Central memory CD8-positive, alpha-beta T cell (primary cell): ENCODE data around the gene ADGRB3.
A peak's percentile ranks its signal among the peaks of the same experiment; 100 is the strongest.

ENCODE experiments used
- ATAC-seq: fragments of 150-1000 bp; cut with Tn5 transposase; replicated peaks from 2 replicates; pipeline ENCODE4 v1.10.0; 2022; ENCODE audit warnings: mild to moderate bottlenecking, moderate FRiP score, moderate number of reproducible peaks; ENCODE audit not compliant: poor library complexity, severe bottlenecking; ENCODE audit errors: extremely low read depth
- DNase-seq, 2 donors: peaks; one replicate each; pipeline ENCODE4 v3.0.0; 2021; ENCODE audit warnings: low spot score in 2 of 2
- H3K27ac Mint-ChIP-seq: one replicate; pipeline ENCODE4 v1.8.0; 2022; ENCODE audit warnings: low read depth, mild to moderate bottlenecking, moderate library complexity, mixed read lengths
- H3K27me3 Mint-ChIP-seq: one replicate; pipeline ENCODE4 v1.8.0; 2022; ENCODE audit warnings: mixed read lengths
- H3K36me3 Mint-ChIP-seq: one replicate; pipeline ENCODE4 v1.8.0; 2022; ENCODE audit warnings: mild to moderate bottlenecking, moderate library complexity, mixed read lengths; ENCODE audit not compliant: insufficient read depth
- H3K4me1 Mint-ChIP-seq: one replicate; pipeline ENCODE4 v1.8.0; 2022; ENCODE audit warnings: mixed read lengths
- H3K4me3 Mint-ChIP-seq: one replicate; pipeline ENCODE4 v1.8.0; 2022; ENCODE audit warnings: mild to moderate bottlenecking, moderate library complexity, mixed read lengths
- H3K9me3 Mint-ChIP-seq: one replicate; pipeline ENCODE4 v1.8.0; 2022; ENCODE audit warnings: mixed read lengths

Gene ADGRB3

GRCh38 chr6:69072796-69073195 is 437.7 kb downstream of the ADGRB3 start:
- Mint-ChIP-seq H3K36me3 (no peaks in the 10 kb centered on the region), H3K27me3 (no peaks in the 10 kb centered on the region), H3K27ac (no peak overlapping the region), H3K9me3 (peaks cover 10% of the 10 kb centered on the region), H3K4me1 (no peaks in the 10 kb centered on the region), H3K4me3 (no peak overlapping the region)
- no peak for DNase-seq
- no peak for ATAC-seq

- Mint-ChIP-seq H3K27me3 (no peaks in the 10 kb centered on the region), H3K9me3 (peaks cover 7% of the 10 kb centered on the region), H3K27ac (no peak overlapping the region), H3K4me1 (no peaks in the 10 kb centered on the region), H3K4me3 (no peak overlapping the region), H3K36me3 (no peaks in the 10 kb centered on the region)
- ATAC-seq (no peak), DNase-seq (no peak)
Observed at GRCh38 chr6:69084746-69085335, 449.8 kb downstream of the ADGRB3 start.

GRCh38 chr6:69086689-69087088 is 451.6 kb downstream of the ADGRB3 start:
- H3K4me1 Mint-ChIP-seq: no peaks in the 10 kb centered on the region
- no peak overlapping the region for H3K4me3 Mint-ChIP-seq
- H3K27me3 Mint-ChIP-seq: no peaks in the 10 kb centered on the region
- H3K9me3 Mint-ChIP-seq: peaks cover 7% of the 10 kb centered on the region
- H3K36me3 Mint-ChIP-seq: no peaks in the 10 kb centered on the region
- no peak overlapping the region for H3K27ac Mint-ChIP-seq
- DNase-seq (no peak), ATAC-seq (no peak)

GRCh38 chr6:69089539-69089938 is 454.5 kb downstream of the ADGRB3 start:
- Mint-ChIP-seq H3K9me3 (peaks cover 20% of the 10 kb centered on the region), H3K27me3 (no peaks in the 10 kb centered on the region), H3K4me3 (no peak overlapping the region), H3K4me1 (no peaks in the 10 kb centered on the region), H3K36me3 (no peaks in the 10 kb centered on the region), H3K27ac (no peak overlapping the region)
- DNase-seq (no peak), ATAC-seq (no peak)

GRCh38 chr6:69090132-69090531 is 455.1 kb downstream of the ADGRB3 start:
- Mint-ChIP-seq H3K27me3 (no peaks in the 10 kb centered on the region), H3K27ac (no peak overlapping the region), H3K4me1 (no peaks in the 10 kb centered on the region), H3K9me3 (peaks cover 20% of the 10 kb centered on the region), H3K4me3 (no peak overlapping the region), H3K36me3 (no peaks in the 10 kb centered on the region)
- ATAC-seq: no peak
- DNase-seq: no peak

GRCh38 chr6:69096681-69097080 is 461.6 kb downstream of the ADGRB3 start:
- DNase-seq (no peak), ATAC-seq (no peak)

GRCh38 chr6:69097948-69098347 is 462.9 kb downstream of the ADGRB3 start:
- DNase-seq: no peak
- H3K9me3 Mint-ChIP-seq: peaks cover 4% of the 10 kb centered on the region
- H3K4me1 Mint-ChIP-seq: no peaks in the 10 kb centered on the region
- H3K27ac Mint-ChIP-seq: no peak overlapping the region
- H3K4me3 Mint-ChIP-seq: no peak overlapping the region
- H3K27me3 Mint-ChIP-seq: no peaks in the 10 kb centered on the region
- ATAC-seq: no peak
- H3K36me3 Mint-ChIP-seq: no peaks in the 10 kb centered on the region

More at GRCh38 chr6:69096681-69097080, 461.6 kb downstream of the ADGRB3 start:
- Mint-ChIP-seq H3K36me3 (no peaks in the 10 kb centered on the region), H3K9me3 (peaks cover 13% of the 10 kb centered on the region), H3K27ac (no peak overlapping the region), H3K4me1 (no peaks in the 10 kb centered on the region), H3K27me3 (no peaks in the 10 kb centered on the region), H3K4me3 (no peak overlapping the region)

- Mint-ChIP-seq H3K9me3 (no peaks in the 10 kb centered on the region), H3K4me1 (no peaks in the 10 kb centered on the region), H3K4me3 (no peak overlapping the region), H3K36me3 (no peaks in the 10 kb centered on the region), H3K27ac (no peak overlapping the region), H3K27me3 (no peaks in the 10 kb centered on the region)
- no peak for ATAC-seq
- no peak for DNase-seq
Observed at GRCh38 chr6:69098910-69099309, 463.8 kb downstream of the ADGRB3 start.

GRCh38 chr6:69100772-69101171 is 465.7 kb downstream of the ADGRB3 start:
- no peaks in the 10 kb centered on the region for H3K4me1 Mint-ChIP-seq

GRCh38 chr6:69102416-69102815 is 467.3 kb downstream of the ADGRB3 start:
- no peak overlapping the region for H3K27ac Mint-ChIP-seq
- peaks cover 10% of the 10 kb centered on the region for H3K9me3 Mint-ChIP-seq
- H3K4me3 Mint-ChIP-seq: no peak overlapping the region
- DNase-seq (no peak), ATAC-seq (no peak)
- H3K36me3 Mint-ChIP-seq: no peaks in the 10 kb centered on the region
- no peaks in the 10 kb centered on the region for H3K4me1 Mint-ChIP-seq
- H3K27me3 Mint-ChIP-seq: no peaks in the 10 kb centered on the region

More at GRCh38 chr6:69100772-69101171, 465.7 kb downstream of the ADGRB3 start:
- Mint-ChIP-seq H3K27me3 (no peaks in the 10 kb centered on the region), H3K4me3 (no peak overlapping the region), H3K27ac (no peak overlapping the region), H3K9me3 (peaks cover 10% of the 10 kb centered on the region), H3K36me3 (no peaks in the 10 kb centered on the region)
- DNase-seq (no peak), ATAC-seq (no peak)

- DNase-seq (no peak), ATAC-seq (no peak)
- Mint-ChIP-seq H3K4me3 (peak overlapping the region; percentile 11), H3K4me1 (no peaks in the 10 kb centered on the region), H3K9me3 (peaks cover 16% of the 10 kb centered on the region), H3K36me3 (no peaks in the 10 kb centered on the region), H3K27ac (no peak overlapping the region), H3K27me3 (no peaks in the 10 kb centered on the region)
Observed at GRCh38 chr6:69105288-69105687, 470.2 kb downstream of the ADGRB3 start.

GRCh38 chr6:69106511-69106910 is 471.4 kb downstream of the ADGRB3 start:
- H3K36me3 Mint-ChIP-seq: no peaks in the 10 kb centered on the region
- no peaks in the 10 kb centered on the region for H3K27me3 Mint-ChIP-seq
- H3K9me3 Mint-ChIP-seq: peaks cover 16% of the 10 kb centered on the region
- no peaks in the 10 kb centered on the region for H3K4me1 Mint-ChIP-seq
- no peak for DNase-seq
- ATAC-seq: no peak
- H3K27ac Mint-ChIP-seq: no peak overlapping the region
- H3K4me3 Mint-ChIP-seq: no peak overlapping the region

- peaks cover 6% of the 10 kb centered on the region for H3K9me3 Mint-ChIP-seq
- no peak overlapping the region for H3K27ac Mint-ChIP-seq
- ATAC-seq (no peak), DNase-seq (no peak)
- peaks cover 1% of the 10 kb centered on the region for H3K36me3 Mint-ChIP-seq
- H3K4me3 Mint-ChIP-seq: no peak overlapping the region
- no peaks in the 10 kb centered on the region for H3K4me1 Mint-ChIP-seq
- H3K27me3 Mint-ChIP-seq: no peaks in the 10 kb centered on the region
Observed at GRCh38 chr6:69111301-69111700, 476.2 kb downstream of the ADGRB3 start.
